Astrocyte of the spinal cord (primary cell): ENCODE data around the gene DVL1.

Experiments
- DNase-seq: peaks from one replicate; pipeline ENCODE4 v3.0.0; 2011; ENCODE audit warnings: low read depth, low spot score
- H3K4me3 ChIP-seq: 2 replicates; pipeline ENCODE4 v1.5.1; 2011; ENCODE audit warnings: low read depth, mild to moderate bottlenecking, low read length, moderate library complexity
- in situ Hi-C: cut with HindIII; loops from 2 replicates; pipeline ENCODE4 v1.10.0; 2017; ENCODE audit warnings: low sequenced_read_pairs
- TF ChIP-seq, protein P1 (sequence below): IDR thresholded peaks from 2 replicates; pipeline ENCODE4 v1.5.1; 2012; ENCODE audit warnings: low read depth, mild to moderate bottlenecking, low read length, inconsistent platforms

Gene DVL1

DNA sequence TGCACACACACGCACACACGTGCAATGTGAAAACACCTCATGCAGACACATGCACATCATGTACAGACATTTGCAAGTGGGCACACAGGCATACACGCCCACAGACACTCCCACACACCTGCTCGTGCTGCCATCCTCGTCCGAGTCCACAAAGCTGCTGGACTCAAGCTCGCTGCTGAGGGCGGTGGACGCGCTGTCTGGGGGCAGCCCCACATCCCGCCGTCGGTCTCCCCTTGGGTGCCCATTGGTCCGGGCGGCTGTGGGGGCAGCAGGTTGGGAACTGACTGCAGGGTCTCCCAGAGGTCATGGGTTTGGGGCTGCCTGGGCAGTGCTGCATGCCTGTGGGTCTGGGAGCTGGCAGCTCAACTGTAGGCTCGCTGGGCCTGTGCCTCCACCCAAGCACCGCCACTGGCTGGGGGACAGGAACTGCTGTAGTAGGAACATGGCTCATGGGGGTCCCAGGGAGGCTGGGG lies 7.6 kb downstream of the DVL1 start:
- TF ChIP-seq, protein P1, sequence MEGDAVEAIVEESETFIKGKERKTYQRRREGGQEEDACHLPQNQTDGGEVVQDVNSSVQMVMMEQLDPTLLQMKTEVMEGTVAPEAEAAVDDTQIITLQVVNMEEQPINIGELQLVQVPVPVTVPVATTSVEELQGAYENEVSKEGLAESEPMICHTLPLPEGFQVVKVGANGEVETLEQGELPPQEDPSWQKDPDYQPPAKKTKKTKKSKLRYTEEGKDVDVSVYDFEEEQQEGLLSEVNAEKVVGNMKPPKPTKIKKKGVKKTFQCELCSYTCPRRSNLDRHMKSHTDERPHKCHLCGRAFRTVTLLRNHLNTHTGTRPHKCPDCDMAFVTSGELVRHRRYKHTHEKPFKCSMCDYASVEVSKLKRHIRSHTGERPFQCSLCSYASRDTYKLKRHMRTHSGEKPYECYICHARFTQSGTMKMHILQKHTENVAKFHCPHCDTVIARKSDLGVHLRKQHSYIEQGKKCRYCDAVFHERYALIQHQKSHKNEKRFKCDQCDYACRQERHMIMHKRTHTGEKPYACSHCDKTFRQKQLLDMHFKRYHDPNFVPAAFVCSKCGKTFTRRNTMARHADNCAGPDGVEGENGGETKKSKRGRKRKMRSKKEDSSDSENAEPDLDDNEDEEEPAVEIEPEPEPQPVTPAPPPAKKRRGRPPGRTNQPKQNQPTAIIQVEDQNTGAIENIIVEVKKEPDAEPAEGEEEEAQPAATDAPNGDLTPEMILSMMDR, result no peak
- in situ Hi-C loops, result no loop called here
- H3K4me3 ChIP-seq, result no peak overlapping the region
- no peak for DNase-seq

DNA sequence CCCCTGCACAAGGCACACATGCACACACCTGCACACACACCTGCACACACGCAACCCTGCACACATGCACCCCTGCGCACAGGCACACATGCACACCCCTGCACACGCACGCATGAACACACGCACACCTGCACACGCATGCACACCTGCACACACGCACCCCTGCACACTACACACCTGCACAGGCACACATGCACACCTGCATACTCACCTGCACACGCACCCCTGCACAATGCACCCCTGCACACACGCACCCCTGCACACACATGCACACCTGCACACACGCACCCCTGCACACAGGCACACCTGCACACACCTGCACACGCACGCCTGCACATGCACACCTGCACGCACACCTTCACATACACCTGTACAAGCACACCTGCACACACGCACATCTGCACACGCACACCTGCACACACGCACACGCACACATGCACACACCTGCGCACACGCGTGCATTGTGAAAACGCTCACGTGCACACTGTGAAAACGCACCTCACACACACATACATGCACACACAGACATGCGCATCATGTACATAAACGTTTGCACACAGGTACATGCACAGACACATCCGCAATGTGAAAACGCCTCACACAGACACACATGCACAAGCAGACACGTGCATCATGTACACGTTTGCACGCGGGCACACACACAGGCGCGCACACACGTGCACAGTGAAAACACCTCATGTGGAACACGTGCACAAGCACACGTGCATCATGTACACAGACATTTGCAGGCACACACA lies 8.2 kb downstream of the DVL1 start:
- no peak overlapping the region for H3K4me3 ChIP-seq
- no peak for DNase-seq
- TF ChIP-seq, protein P1, result no peak
- in situ Hi-C loops, result no loop called here

DNA sequence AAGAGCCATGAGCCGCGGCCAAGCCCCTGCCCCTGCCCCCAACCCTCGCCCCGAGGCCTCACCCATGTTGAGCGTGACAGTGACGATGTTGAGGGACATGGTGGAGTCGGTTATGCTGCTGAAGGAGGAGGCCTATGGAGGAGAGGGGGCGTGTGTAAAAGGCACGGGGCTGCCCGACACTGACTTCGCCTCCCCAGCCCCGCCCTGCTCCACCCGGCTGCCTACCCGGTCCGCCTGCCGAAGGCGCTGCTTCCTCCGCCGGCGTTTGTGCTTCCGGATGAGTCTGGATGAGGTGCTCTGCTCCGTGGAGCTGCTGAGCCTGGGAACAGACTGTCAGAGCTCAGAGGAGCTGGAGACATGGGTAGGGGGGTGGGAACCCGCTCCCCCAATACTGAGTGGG lies 9.0 kb downstream of the DVL1 start:
- DNase-seq, result no peak
- TF ChIP-seq, protein P1, result no peak
- H3K4me3 ChIP-seq, result no peak overlapping the region
- in situ Hi-C loops, result no loop called here

DNA sequence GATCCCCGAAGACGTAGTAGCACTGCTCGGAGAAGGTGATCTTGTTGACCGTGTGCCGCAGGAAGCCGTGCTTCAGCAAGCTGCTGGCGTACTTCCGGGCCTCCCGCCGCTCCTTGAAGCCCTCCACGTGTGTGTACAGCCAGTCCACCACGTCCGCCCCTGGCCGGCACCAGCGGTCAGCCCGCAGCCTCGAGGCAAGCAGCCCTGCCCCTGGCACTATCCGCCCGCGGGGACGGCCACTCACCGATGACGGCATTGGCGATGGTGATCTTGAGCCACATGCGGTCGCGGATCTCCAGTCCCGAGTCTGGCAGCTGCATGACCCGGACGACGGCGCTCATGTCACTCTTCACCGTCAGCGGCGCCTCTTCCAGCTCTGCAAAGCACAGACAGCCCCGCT lies 10.9 kb downstream of the DVL1 start:
- TF ChIP-seq, protein P1, result no peak
- H3K4me3 ChIP-seq, result no peak overlapping the region
- in situ Hi-C loops, result no loop called here
- DNase-seq, result no peak

DNA sequence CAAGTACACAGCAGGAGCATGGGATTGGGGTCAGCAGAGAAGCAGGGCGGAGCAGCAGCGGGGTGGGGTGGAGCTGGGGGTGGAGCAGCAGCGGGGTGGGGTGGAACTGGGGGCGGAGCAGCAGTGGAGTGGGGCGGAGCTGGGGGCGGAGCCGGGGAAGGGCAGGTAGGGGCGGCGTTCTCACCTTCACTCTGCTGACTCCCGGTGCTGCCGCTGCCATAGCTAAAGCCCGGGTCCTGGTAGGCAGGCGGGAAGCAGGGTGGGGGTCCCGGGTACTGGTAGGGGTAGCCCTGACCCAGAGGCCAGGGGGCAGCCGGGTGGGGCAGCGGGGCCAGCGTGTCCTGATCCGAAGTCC lies 11.4 kb downstream of the DVL1 start:
- H3K4me3 ChIP-seq, result no peak overlapping the region
- in situ Hi-C loops, result no loop called here
- TF ChIP-seq, protein P1, result no peak
- no peak for DNase-seq

DNA sequence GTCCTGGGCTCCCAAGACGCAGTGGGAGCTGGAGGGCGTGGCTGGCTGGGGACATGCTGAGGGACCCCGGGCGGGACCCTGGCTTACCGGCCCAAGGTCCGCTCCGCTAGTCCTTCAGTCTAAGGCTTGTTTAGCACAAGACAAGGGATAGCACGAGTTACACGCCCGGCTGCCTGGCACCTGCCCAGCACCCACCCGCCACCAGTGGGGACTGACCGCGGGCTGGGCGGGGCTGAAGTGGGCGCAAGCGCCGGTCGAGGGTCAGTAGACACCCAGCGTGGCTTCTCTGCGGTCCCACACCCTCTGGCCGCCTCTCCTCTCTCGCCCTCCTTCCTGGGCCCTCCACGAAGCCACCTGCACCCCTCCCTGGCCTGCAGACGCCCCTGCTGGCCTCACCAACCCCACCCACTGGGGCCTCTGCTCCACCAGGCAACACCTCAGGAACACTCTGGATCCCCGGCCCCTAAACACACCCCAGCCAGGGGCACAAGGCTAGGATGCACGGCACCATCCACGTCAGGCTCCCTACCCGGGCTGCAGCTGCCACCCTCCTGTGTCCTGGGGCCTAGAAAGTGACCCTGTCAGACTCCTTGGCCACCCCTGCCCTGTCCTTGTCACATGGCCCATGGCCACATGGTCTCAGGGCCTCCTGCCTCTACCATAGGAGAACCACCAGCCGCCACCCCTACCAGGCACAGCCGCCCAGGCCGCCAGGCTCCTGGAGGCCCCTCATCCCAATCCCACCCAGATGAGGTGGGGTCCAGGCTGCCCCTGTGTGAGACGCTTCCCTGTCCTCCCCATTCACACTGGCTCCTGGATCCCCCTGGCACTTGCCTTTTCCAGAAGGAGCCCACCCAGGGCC lies 12.1 kb downstream of the DVL1 start:
- TF ChIP-seq, protein P1, result no peak
- DNase-seq, result no peak
- no peak overlapping the region for H3K4me3 ChIP-seq
- in situ Hi-C loops, result no loop called here
